Activated CD4-positive, alpha-beta T cell treated with anti-CD3 and anti-CD28 coated beads for 36 hours (primary cell): ENCODE data around the gene ZNF318. TPM values are rescaled to one million over a fixed set of nuclear protein-coding genes. Genes with fewer than 3 reads are reported as not detected.
"Not testable (repeated sequence)": the region's sequence is repeated elsewhere in the genome, so short reads cannot be mapped to it uniquely, and the experiment has no call there.

ENCODE experiments used
- ATAC-seq: fragments of 200-7000 bp; cut with Tn5 transposase; one replicate; pipeline ENCODE4 v1.10.0; 2021; ENCODE audit warnings: mild to moderate bottlenecking, moderate library complexity
- CTCF ChIA-PET: fragments of 350-600 bp; sonication (Branson Sonifier 250); formaldehyde crosslinking; loops from one replicate; lab custom pipeline; 2021; ENCODE audit warnings: antibody characterized with exemption; lab: Charles Lee
- POLR2A ChIA-PET: fragments of 350-600 bp; sonication (Branson Sonifier 250); formaldehyde crosslinking; loops from one replicate; lab custom pipeline; 2021; ENCODE audit warnings: antibody characterized with exemption, inconsistent platforms; lab: Charles Lee
- DNase-seq: peaks from one replicate; pipeline ENCODE4 v3.0.0-alpha.2; 2020
- H3K27ac Mint-ChIP-seq: one replicate; pipeline ENCODE4 v1.8.0; 2021; ENCODE audit warnings: mixed read lengths
- H3K27me3 Mint-ChIP-seq: one replicate; pipeline ENCODE4 v1.8.0; 2021; ENCODE audit warnings: mixed read lengths
- H3K36me3 Mint-ChIP-seq: one replicate; pipeline ENCODE4 v1.8.0; 2021; ENCODE audit warnings: low read depth, mixed read lengths
- H3K4me1 Mint-ChIP-seq: one replicate; pipeline ENCODE4 v1.8.0; 2021; ENCODE audit warnings: mixed read lengths
- H3K4me3 Mint-ChIP-seq: one replicate; pipeline ENCODE4 v1.8.0; 2021; ENCODE audit warnings: mild to moderate bottlenecking, moderate library complexity, mixed read lengths
- H3K9me3 Mint-ChIP-seq: one replicate; pipeline ENCODE4 v1.8.0; 2021; ENCODE audit warnings: low read depth, mixed read lengths
- intact Hi-C, 2 experiments: fragments of 100-400 bp; cut with DNase I in 1 of 2; cut with micrococcal nuclease in 1 of 2; formaldehyde crosslinking; loops; one replicate each; pipeline versions ENCODE4 v1.14.2 to v1.15.1; 2022 to 2024; cut with DNase I, micrococcal nuclease
- total RNA-seq, 2 experiments: library from RNA; stranded (reverse); gene quantifications; one replicate each; pipeline ENCODE4 v1.2.3, GENCODE V29; 2021

The ZNF318 gene
- total RNA-seq, 2 experiments from 2014 or later = 11.2 to 12.9 TPM

DNA sequence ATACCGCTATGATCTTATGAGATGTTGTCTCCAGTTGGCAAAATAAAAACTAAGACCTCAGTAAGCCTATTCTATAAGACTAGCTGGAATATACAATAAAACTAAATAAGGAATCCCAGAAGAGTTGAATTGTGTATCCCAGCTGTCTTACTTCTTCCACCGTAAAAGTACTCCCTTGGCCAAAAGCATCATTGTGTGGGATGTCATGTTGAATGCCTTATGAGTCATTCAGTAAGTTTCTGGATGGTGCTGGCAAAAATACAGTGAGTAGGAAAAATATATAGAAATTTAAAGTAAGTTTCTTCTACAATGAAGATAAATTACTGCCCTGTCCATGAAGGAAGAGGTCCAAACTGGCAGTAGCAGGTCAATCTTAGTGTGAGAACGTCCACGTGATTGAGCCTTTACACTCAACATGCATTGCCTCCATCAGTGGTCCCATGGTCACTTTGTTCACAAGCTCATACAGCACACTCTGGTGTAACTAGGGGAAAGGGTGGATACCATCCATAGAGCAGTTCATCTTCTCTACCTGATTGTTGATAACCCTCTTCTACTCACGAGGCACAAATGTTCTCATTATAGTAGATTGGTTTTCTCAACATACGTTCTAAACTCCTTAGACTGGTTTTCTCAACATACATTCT is 13.7 kb upstream of the ZNF318 start:
- DNase-seq (no peak), ATAC-seq (no peak)
- H3K27ac Mint-ChIP-seq = peak overlapping the region; percentile 72
- intact Hi-C loops = loop anchor here (1.0 to 5.0 kb wide), 5 partner anchors 14 to 611 kb away; partner anchors contain the start of genes ABCC10 (in 2 of the 2), ZNF318 (in 2 of the 2) and TJAP1 (in 1 of the 2)
- ChIA-PET POLR2A (interaction anchor here (0.6 to 1.3 kb wide), 4 partner anchors 14 to 993 kb away, joined by 3 to 15 read pairs (median 6); partner anchors contain the start of genes GTPBP2 and ZNF318), CTCF (interaction anchor here (0.6 to 2.7 kb wide), 13 partner anchors 8 to 1379 kb away, joined by 3 to 20 read pairs (median 5); partner anchors contain the start of genes CRIP3 and ZNF318)
- peaks cover 44% of the 10 kb centered on the region for H3K4me1 Mint-ChIP-seq
- no peaks in the 10 kb centered on the region for H3K27me3 Mint-ChIP-seq
- H3K36me3 Mint-ChIP-seq = no peaks in the 10 kb centered on the region
- peak overlapping the region; percentile 41 for H3K4me3 Mint-ChIP-seq
- H3K9me3 Mint-ChIP-seq = no peaks in the 10 kb centered on the region

DNA sequence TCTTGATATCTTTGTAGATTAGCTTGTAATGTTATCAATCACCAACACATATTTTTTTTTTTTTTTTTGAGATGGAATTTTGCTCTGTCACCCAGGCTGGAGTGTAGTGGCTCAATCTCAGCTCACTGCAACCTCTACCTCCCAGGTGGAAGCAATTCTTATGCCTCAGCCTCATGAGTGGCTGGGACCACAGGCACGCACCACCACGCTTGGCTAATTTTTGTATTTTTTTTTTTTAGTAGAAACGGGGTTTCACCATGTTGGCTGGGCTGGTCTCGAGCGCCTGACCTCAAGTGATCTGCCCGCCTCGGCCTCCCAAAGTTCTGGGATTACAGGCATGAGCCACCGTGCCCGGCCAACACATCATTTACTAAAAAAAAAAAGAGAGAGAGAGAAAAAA is 11.4 kb upstream of the ZNF318 start:
- H3K36me3 Mint-ChIP-seq, POLR2A ChIA-PET, ATAC-seq, DNase-seq, H3K27me3 Mint-ChIP-seq, H3K9me3 Mint-ChIP-seq, H3K27ac Mint-ChIP-seq, H3K4me3 Mint-ChIP-seq: not testable (repeated sequence)
- CTCF ChIA-PET = interaction anchor here (0.7 to 2.0 kb wide), 2 partner anchors 10 to 13 kb away, joined by 4 to 5 read pairs; no protein-coding TSS in a partner anchor
- peaks cover 51% of the 10 kb centered on the region for H3K4me1 Mint-ChIP-seq
- intact Hi-C loops = loop anchor here (5.0 kb wide), 2 partner anchors 46 to 609 kb away; partner anchors contain the start of gene ABCC10 (in 1 of the 2)

DNA sequence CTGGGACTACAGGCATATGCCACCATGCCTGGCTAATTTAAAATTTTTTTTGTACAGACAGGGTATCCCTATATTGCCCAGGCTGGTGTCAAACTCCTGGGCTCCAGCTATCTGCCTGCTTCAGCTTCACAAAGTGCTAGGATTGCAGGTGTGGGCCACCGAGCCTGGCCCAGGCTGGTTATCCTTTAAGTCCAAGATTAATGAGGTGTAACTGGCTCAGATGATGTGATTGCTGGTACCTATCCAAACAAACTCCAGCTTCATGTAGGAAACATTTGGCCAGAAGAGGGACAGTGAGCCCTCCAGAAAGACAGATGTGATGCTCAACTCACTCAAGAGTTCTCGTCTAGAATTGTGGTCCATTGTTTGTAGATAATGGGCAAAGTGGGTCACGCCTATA is 9.2 kb upstream of the ZNF318 start:
- Mint-ChIP-seq H3K27ac (no peak overlapping the region), H3K4me1 (peaks cover 37% of the 10 kb centered on the region), H3K4me3 (no peak overlapping the region), H3K9me3 (no peaks in the 10 kb centered on the region), H3K36me3 (no peaks in the 10 kb centered on the region), H3K27me3 (no peaks in the 10 kb centered on the region)
- no peak for DNase-seq
- CTCF ChIA-PET = interaction anchor here (0.6 to 2.4 kb wide), 4 partner anchors 7 to 564 kb away, joined by 3 to 7 read pairs (median 4); partner anchors contain the start of gene ZNF318
- POLR2A ChIA-PET = interaction anchor here (0.6 to 1.1 kb wide), 2 partner anchors 12 to 79 kb away, joined by 3 to 4 read pairs; no protein-coding TSS in a partner anchor
- ATAC-seq = no peak
- intact Hi-C loops = no loop called here

DNA sequence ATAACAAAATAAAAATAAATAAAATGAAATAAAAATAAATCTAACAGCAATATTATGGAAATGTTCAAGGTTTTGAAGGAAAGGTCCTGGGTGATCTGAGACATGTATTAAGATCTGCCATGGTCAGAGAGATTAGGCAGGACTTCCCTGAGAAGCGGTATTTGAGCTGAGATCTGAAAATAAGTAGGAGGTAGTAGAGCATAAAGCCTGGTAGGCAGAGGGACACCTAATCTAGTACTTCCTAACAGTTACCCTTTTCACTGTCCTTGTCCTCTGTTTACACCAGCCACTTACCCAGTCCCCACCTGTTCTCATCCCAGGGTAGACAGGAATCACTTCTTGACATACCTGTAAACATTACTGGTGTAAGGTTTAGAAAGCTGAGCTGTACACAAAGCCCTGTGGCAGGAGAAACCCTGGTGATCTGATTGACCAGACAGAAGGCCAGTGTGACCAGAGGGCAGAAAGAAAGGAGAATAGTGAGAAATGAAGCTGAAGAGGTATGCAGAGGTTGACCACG is 8.3 kb upstream of the ZNF318 start:
- ChIA-PET CTCF (interaction anchor here (1.3 to 2.6 kb wide), 3 partner anchors 9 to 16 kb away, joined by 3 to 9 read pairs (median 7); no protein-coding TSS in a partner anchor), POLR2A (interaction anchor here (1.1 kb wide), 1 partner anchor 11 kb away, joined by 3 read pairs; no protein-coding TSS in a partner anchor)
- Mint-ChIP-seq H3K4me3 (no peak overlapping the region), H3K4me1 (peaks cover 29% of the 10 kb centered on the region), H3K27me3 (no peaks in the 10 kb centered on the region), H3K27ac (no peak overlapping the region), H3K9me3 (no peaks in the 10 kb centered on the region), H3K36me3 (no peaks in the 10 kb centered on the region)
- no peak for ATAC-seq
- intact Hi-C loops = no loop called here
- DNase-seq = no peak

DNA sequence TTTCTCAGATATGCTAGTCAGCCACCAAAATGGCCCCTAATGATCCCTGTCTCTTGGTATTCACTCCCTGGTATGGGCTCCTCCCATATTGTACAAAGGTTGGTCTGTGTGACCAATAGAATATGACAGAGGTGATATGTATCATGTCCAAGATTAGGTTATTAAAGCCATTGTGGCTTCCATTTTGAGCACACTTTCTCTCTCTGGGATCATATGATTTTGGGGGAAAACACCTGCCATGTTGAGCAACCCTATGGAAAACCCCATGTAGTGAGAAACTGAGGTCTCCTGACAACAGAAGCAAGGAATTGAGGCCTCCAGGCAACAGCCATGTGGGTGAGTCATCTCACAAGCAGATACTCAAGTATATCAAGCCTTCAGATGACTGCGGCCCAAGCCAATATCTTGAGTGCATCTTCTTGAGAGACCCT is 7.1 kb upstream of the ZNF318 start:
- DNase-seq (peak; percentile 67), ATAC-seq (peak; percentile 93)
- no peak overlapping the region for H3K4me3 Mint-ChIP-seq
- ChIA-PET CTCF (interaction anchor here (0.6 to 2.6 kb wide), 8 partner anchors 8 to 313 kb away, joined by 3 to 10 read pairs (median 5); partner anchors contain the start of gene DNPH1), POLR2A (no interaction called here)
- intact Hi-C loops = no loop called here
- no peaks in the 10 kb centered on the region for H3K27me3 Mint-ChIP-seq
- peak overlapping the region; percentile 43 for H3K27ac Mint-ChIP-seq
- no peaks in the 10 kb centered on the region for H3K36me3 Mint-ChIP-seq
- H3K9me3 Mint-ChIP-seq = no peaks in the 10 kb centered on the region
- peaks cover 19% of the 10 kb centered on the region for H3K4me1 Mint-ChIP-seq

DNA sequence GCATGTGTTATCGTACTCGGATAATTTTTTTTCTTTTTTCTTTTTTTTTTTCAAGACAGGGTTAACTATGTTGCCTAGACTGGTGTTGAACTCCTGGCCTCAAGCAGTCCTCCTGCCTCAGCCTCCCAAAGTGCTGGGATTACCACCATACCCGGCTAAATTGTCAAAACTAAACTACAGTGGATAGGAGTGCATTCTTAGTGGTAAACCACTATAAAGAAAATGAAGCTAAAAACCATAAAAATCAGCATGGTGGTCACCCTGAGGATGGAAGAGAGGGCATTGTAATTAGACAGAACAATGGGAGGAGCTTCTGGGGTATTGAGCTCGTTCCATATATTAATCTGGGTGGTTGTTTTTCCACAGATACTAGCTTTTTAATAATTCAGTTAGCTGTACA is 6.2 kb upstream of the ZNF318 start:
- CTCF ChIA-PET = interaction anchor here (1.8 to 2.6 kb wide), 3 partner anchors 8 to 147 kb away, joined by 7 to 10 read pairs (median 9); partner anchors contain the start of gene DNPH1
- no peaks in the 10 kb centered on the region for H3K9me3 Mint-ChIP-seq
- DNase-seq (no peak), ATAC-seq (no peak)
- intact Hi-C loops = no loop called here
- no peak overlapping the region for H3K27ac Mint-ChIP-seq
- H3K4me3 Mint-ChIP-seq = no peak overlapping the region
- POLR2A ChIA-PET = interaction anchor here (0.7 kb wide), 1 partner anchor 14 kb away, joined by 3 read pairs; no protein-coding TSS in a partner anchor
- no peaks in the 10 kb centered on the region for H3K27me3 Mint-ChIP-seq
- H3K4me1 Mint-ChIP-seq = peaks cover 16% of the 10 kb centered on the region
- H3K36me3 Mint-ChIP-seq = no peaks in the 10 kb centered on the region

DNA sequence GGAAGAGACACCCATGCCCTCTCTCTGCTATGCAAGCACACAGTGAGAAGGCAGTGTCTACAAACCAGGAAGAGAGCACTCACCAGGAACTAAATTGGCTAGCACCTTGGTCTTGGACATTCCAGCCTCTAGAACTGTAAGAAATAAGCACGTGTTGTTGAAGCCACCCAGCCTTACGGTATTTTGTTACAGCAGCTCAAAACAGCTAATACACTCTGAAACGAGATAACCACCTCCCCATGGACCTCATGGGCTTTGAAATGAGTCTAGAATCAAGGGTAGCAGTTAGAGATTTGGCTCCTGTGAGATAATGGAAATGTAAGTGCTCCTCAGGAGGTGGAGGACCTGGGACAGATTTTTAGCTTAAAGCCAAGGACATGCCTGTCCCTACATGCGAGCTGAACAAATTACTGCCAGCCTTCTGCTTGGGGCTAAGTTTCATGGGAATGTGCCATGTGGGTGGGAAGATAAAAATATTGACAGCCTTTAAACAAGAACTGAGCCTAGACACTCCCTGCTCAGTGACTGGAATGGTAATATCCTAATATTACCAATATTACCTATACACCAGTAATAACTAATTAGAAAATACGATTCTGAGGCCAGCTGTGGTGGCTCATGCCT is 3.9 kb upstream of the ZNF318 start:
- Mint-ChIP-seq H3K27ac (no peak overlapping the region), H3K4me1 (peaks cover 26% of the 10 kb centered on the region), H3K27me3 (no peaks in the 10 kb centered on the region), H3K9me3 (no peaks in the 10 kb centered on the region), H3K36me3 (no peaks in the 10 kb centered on the region), H3K4me3 (no peak overlapping the region)
- DNase-seq (no peak), ATAC-seq (no peak)
- CTCF ChIA-PET = interaction anchor here (0.7 kb wide), 1 partner anchor 127 kb away, joined by 3 read pairs; no protein-coding TSS in a partner anchor
- intact Hi-C loops = no loop called here
- POLR2A ChIA-PET = no interaction called here

DNA sequence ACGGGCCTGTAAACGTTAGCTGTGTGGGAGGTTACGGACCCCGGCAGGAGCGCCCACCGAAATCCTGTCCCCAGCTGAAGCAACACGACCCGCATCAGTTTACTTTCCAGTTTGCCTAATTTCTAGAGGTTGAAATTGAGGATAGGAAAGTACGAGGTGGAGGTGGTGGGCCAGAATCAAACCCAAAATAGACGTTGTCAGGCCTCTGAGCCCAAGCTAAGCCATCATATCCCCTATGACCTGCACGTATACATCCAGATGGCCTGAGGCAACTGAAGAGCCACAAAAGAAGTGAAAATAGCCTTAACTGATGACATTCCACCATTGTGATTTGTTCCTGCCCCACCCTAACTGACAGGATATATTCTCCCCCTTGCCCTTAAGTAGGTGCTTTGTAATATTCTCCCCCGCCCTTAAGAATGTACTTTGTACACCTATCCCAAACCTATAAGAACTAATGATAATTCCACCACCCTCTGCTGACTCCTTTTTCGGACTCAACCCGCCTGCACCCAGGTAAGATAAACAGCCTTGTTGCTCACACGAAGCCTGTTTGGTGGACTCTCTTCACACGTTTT is 645 bp upstream of the ZNF318 start:
- H3K9me3 Mint-ChIP-seq, intact Hi-C loops, H3K27me3 Mint-ChIP-seq, H3K36me3 Mint-ChIP-seq, DNase-seq: not testable (repeated sequence)
- Mint-ChIP-seq H3K4me3 (peak overlapping the region; percentile 86), H3K27ac (peak overlapping the region; percentile 95), H3K4me1 (peaks cover 35% of the 10 kb centered on the region)
- peak; percentile 1 for ATAC-seq
- ChIA-PET CTCF (interaction anchor here (0.7 to 2.7 kb wide), 6 partner anchors 13 to 148 kb away, joined by 3 to 20 read pairs (median 3); no protein-coding TSS in a partner anchor), POLR2A (interaction anchor here (0.7 to 1.7 kb wide), 4 partner anchors 12 to 260 kb away, joined by 3 to 15 read pairs (median 4); partner anchors contain the start of gene ABCC10)

DNA sequence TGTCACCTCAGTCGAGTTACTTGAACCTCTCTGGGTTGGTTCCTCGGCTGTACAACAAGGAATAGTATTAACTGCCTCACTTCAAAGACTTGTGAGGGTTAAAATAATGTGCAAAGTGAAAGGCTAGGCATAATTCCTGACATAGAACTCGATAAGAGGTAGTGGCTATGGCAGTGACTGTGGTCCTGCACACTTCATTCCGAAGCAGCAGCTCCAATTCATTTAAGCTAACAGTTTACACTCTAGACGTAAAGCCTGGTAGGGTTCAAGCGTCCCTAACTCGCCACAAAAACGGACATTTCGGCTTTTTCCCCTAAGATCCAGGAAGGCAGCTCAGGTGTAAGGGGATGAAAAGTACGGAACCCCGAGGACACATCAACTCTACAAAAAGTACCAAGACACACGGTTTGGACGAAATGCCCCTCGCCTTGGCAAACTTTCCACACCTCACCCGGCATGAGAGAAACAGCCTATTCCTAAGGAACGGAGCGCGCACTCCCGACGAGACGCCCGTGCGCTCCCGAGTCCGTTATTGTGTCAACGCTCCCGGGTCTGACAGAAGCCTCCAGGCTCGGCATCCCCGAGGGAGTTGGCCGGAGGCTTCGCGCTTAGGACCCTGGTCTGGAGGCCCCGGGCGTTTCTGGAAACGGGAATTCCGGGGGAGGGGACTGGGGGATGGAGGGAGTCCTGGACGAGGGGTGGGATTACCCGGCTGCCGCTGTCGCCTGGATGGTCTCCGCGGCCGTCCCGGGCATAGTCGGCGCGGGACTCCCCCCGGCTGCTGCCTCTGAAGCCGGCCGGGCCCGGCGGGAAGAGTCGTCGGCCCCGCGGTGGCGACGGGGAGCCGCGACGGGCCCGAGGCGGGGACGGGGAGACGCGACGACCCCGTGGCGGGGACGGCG is 937 bp downstream of the ZNF318 start:
- no peaks in the 10 kb centered on the region for H3K27me3 Mint-ChIP-seq
- H3K4me1 Mint-ChIP-seq = peaks cover 39% of the 10 kb centered on the region
- peaks cover 10% of the 10 kb centered on the region for H3K36me3 Mint-ChIP-seq
- ChIA-PET CTCF (interaction anchor here (0.7 to 3.3 kb wide), 6 partner anchors 10 to 139 kb away, joined by 3 to 9 read pairs (median 4); partner anchors contain the start of gene DNPH1), POLR2A (interaction anchor here (0.6 to 1.7 kb wide), 4 partner anchors 15 to 1078 kb away, joined by 3 to 15 read pairs (median 4); partner anchors contain the start of gene ABCC10)
- ATAC-seq (peak; percentile 1), DNase-seq (no peak)
- intact Hi-C loops = loop anchor here (1.0 to 5.0 kb wide), 14 partner anchors 15 to 1019 kb away; partner anchors contain the start of genes ABCC10 (in 2 of the 2), CDC5L (in 1 of the 2), CRIP3 (in 1 of the 2) and GTPBP2 (in 1 of the 2)
- H3K9me3 Mint-ChIP-seq = no peaks in the 10 kb centered on the region
- H3K4me3 Mint-ChIP-seq = peak overlapping the region; percentile 86
- peak overlapping the region; percentile 84 for H3K27ac Mint-ChIP-seq
